HG03135 (cell line): Measurements from ENCODE around the gene TMEM109.
A peak's percentile ranks its signal among the peaks of the same experiment; 100 is the strongest.
"Not testable (repeated sequence)": the region's sequence is repeated elsewhere in the genome, so short reads cannot be mapped to it uniquely, and the experiment has no call there.

ENCODE experiments used
- ATAC-seq: cut with Tn5 transposase; IDR thresholded peaks from one replicate; pipeline ENCODE4 v1.9.1; 2021; ENCODE audit warnings: mild to moderate bottlenecking, moderate library complexity; ENCODE audit not compliant: unreplicated experiment

The TMEM109 gene

DNA sequence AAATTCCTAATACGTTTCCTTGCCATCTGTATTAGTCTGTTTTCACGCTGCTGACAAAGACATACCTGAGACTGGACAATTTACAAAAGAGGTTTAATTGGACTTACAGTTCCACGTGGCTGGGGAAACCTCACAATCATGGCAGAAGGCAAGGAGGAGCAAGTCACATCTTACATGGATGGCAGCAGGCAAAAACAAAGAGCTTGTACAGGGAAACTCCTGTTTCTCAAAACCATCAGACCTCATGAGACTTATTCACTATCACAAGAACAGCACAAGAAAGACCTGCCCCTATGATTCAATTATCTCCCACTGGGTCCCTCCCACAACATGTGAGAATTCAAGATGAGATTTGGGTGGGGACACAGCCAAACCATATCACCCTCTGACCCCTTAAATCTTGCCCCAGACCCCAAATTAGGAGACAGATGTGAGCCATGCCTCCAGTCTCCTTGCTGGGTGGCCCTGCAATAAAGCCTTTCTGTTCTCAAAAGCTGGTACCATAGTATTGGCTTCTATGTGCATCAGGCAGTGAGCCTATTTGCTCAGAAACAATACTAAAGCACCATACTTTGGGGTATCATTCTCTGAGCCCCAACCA is 4.2 kb upstream of the TMEM109 start:
- not testable (repeated sequence) for ATAC-seq

DNA sequence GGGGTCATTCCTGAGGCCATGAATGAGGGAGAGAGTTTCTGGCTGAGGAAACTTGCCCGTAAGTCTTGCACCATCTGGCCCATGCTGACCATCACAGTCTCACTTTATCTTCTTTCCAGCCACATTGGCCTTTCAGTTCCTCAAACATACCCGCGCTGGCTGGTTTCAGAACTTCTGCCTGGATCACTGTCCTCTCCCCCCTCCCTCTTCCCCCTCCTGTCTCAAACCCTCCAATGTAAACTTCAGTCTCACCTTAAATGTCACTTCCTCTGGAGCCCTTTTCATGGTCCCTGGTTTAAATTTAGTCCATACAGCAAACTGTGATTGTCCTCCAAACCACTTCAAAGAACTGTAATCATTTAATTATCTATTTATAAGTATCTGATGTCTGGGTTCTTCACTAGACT is 3.7 kb upstream of the TMEM109 start:
- ATAC-seq: peak; percentile 41

DNA sequence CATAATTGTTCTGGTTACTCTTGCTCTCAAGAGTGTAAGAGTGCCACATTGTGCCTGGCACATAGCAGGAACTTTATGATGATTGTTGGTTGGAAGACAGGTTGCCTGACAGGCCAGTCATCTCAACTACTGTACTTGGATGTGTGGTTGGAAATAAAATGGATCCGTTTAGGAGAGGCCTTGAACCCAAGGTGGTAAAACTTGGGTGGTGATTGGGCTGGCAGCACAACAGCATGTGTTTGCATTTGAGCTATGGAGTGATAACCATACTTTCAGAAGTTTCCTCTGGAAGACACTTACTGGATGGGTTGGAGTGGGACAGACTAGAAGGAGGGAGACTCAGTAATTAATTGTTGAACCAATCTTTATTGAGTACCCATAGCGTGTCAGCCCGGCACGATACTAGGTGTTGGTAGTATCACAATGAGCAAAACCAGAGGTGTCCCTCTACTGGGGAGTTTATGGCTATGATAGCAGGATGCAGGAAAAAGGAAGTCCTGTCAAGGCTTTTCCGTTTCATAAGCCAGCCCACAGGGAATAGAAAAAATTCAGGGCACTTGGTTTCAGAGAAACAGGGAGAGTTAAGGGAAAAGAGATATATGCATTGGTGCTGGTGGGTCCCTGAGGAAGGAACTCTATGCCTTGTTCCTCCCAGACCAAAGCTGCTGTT is 3.1 kb upstream of the TMEM109 start:
- no peak for ATAC-seq

DNA sequence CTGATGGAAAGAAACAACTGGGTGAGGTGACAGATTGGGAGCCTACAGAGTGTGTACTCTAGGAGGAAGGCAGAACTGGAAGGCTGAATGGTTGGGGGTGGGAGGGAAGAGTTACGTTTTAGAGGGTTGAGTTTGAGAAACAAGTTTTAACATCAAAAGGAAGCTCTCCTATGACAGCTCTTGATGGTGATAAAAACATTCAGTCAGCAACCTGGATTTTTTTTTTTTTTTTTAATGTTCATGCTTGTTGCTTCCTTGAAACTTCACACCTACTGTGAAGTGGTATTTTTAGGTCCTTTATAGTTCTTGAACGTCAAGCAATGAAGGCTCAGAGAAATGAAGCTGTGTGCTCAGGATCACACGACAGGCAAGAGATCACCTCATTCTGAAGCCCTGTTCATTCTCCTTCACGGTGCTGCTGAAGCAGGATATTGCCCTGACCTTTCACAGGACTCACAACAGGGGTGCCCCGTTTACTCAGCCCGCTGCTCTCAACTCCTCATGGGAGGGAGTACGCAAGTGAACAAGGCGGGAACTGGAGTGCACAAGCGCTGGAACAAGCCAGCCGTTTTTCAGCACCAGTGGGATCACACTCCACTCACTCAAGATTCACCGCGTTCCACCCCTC is 1.6 kb upstream of the TMEM109 start:
- ATAC-seq: no peak

DNA sequence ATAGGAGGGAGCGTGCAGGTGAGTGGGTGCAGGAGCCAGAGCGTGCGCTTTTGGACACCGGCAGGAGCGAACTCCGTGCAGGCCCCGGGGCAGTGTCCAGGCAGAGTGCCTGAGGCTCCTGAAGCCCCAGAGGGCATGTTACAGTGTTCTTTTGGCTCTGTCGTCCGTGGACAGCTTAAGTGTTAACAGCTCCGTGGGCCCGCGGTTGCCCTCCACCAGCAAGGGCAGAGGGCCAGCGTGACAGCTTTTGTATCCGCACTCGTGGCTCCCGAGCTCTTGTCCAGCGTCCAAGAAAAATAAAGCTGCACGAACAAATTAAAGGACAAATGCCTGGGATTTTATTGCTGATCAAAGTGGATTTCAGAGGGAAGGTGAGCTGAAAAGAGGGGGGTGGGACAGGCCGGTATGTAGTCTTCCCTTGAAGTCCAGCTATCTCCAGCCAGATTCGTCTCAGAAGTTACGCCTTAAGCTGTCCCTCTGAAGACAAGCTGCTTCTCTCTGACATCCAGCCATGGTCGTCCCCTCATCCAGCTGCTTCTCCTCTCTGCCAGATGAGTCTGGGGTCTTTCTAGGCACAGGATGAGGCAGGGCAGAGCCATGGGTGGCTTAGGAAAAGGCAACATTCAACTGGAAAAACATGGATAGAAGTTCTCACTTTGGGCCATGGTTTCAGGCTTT is 968 bp upstream of the TMEM109 start:
- no peak for ATAC-seq

DNA sequence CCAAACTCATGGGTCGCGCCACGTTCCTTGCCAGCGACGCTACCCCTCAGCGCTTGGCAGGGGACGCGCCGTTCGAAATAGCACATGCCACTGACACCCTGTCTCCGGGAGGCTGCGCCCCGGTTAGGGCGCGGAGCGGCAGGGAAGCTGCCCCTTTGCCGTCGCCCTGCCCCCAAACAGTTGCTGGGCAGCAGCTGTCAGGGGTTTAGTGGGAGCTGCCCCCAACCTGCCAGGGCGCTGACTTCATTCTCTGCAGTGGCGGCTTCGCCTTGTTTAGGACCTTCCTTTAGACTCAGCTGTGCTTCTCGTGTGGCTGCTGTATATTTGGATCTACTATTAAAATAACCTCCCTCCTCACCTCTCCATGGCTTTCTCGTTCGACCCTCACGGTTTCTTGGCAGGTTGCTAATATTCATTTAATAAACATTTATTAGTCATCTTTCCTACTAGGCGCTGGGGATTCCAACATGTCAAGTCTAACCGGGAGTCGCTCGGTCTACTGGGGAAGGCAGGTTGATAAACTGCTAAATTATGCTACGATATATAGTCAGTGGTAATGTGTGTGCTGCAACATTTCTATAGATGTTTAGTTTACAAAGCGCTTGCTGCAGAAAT is 782 bp downstream of the TMEM109 start:
- ATAC-seq: peak; percentile 1

DNA sequence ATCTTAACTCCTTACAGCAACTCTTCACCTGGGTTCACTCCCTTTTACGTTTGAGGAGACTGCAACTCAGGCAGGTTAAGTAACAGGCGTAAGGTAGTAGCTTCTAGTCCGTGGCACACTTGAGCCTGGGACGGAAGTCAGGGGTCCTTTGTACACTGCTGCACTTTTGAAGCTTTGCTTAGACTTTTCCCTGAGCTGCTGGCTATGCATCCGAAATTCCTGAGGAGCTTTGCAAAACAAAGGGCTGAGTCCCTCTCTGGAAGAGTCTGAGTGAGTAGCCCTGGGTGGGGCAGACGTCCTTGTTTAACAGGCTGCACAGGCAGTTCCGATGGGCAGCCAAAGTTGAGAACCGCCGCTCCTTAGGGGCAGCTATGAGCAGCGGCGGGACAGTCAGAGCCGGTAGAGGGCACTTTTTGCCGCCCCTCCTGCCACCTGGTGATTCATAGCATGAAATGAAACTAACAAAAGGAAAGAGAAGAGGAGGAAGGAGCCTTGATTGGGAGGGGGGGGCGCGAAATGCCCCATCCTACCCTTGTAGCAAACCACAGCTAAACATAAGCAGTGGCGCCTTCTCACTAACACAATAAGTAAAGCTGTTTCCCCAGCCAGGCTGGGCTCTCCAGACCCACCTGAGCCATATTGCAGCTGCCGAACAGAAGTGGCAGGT is 1.4 kb downstream of the TMEM109 start:
- peak; percentile 38 for ATAC-seq

DNA sequence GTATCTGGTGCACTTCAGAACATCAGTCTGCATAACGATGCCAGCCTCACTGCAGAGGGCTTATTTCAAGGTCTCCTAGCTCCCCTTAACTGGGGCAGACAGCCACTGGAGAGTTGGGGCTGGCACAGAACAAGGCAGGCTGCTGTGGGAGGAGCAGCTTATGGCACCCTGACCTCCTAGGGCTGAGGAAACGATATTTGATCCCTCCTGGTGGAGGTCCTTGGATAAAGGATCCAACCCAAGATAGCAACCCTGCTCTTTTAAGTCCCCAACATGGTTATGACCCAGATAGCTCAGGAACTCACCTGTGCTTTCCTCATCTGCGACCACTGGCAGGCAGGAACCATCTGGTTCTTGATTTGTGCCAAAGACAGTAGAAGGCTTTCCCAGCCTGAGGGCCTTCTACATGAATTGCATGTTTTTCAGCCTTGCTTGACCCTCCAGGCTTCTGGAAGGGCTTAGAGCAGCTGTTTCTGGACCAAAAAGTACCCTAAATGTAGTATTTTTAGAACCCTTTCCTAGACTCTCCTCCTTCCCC is 2.8 kb downstream of the TMEM109 start:
- ATAC-seq: no peak

DNA sequence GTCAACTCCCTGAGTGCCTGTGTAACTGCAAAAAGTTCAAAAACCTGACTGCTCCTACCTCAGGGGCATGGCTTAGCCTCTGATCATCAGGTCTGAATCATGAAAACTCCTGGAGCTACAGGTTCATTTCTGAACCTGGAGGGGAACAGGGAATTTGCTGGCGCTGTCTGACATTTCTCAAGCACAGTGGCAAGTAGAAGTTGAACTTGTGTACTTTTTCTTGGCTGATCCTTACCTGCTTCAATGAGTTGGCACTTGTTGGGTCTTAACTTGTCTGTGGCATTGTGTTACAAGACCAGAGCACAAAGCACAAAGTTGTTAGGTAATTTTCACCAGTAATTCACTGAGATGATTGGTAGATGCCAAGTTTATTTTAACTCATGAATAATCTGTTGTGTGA is 3.3 kb downstream of the TMEM109 start:
- ATAC-seq: no peak

DNA sequence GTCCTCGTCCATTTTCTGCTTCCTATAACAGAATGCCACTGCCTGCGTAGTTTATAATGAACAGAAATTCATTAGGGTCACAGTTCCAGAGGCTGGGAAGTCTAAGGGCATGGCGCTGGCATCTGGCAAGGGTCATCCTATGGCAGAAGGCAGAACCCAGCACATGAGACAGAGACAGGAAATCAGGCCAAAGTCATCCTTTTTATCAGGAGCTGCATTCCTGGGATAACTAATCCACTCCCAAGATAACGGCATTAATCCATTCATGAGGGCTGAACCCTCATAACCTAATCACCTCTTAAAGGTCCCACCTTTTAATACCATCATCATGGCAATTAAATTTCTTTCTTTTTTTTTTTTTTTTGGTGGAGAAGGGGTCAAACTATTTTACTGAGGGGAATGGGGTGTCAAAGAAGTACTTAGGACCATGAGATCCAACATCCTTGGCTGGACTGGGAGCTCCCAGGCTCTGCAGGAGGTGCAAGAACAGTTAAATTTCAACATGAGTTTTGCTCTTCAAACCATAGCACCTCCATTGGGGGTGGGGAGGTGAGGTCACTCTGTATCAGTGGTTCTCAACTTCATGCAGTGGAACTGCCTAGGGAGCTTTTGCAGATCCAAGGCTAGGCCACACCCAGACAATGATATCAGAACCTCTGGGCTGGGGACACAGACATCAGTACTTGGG is 4.4 kb downstream of the TMEM109 start:
- ATAC-seq: no peak

DNA sequence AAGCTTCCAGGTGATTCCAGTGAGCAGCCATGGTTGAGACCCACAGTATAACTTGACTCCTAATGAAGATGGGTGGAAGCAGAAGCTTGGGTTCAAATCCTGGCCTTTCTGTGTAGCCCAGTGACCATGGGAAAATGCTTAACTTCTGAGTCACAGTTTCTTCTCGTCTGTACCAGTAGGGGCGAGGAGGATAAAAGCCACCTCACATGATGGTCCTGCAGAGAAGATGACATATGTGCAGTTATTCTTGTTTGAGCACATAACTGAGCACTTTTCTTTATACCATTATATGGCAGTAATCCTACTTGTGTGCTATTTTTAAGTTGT is 4.9 kb downstream of the TMEM109 start:
- no peak for ATAC-seq

DNA sequence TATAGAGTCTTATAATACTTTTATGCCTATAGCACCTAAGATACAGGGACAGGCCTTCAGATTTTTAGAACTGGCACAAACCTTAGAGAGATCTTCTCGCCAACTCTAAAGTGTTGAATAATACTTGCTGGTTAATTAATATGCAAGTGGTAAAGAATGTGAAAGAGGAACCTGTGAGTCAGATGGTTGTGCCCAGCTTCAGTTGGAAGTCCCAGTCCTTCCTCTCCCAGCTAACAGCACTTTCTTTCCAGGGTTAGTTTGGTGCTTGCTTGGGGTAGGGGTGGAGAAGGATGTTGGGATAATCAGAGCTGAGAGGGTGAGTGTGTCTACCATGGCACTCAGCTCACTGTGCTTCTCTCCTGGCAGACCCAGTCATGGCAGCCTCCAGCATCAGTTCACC is 5.4 kb downstream of the TMEM109 start:
- ATAC-seq: no peak

DNA sequence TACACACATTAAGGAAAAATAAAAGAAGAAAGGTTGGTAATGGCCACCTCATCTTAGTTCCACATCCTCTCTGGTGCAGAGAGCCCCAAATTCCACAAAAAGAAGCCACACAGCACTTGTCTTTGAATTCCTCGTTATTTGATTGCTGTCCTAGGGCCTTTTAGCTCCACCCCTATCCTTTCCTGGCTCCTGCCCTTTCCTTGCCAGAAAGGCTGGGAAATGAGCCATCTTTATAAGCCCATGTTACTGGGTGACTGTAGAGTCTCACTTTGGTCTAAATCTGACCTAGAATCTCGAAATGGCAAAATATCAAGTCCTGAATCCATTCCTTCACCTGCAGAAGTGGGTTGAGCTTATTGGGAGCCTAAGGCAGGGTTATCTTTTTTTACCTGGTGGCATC is 6.0 kb downstream of the TMEM109 start:
- no peak for ATAC-seq

DNA sequence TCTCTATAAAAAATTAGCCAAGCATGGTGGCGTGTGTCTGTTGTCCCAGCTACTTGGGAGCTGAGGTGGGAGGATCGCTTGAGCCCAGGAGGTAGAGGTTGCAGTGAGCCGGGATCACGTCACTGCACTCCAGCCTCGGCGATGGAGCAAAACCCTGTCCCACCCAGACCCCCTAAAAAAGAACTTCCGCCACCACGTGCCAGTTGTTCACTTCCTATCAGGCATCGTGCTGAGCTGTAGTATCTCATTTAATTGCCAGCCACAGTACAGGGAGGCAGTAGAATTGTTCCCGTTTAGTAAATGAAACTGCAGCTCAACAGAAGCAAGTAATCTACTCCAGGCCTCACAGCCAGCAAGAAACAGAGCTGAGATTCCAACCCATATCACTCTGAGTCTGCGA is 7.3 kb downstream of the TMEM109 start:
- no peak for ATAC-seq

DNA sequence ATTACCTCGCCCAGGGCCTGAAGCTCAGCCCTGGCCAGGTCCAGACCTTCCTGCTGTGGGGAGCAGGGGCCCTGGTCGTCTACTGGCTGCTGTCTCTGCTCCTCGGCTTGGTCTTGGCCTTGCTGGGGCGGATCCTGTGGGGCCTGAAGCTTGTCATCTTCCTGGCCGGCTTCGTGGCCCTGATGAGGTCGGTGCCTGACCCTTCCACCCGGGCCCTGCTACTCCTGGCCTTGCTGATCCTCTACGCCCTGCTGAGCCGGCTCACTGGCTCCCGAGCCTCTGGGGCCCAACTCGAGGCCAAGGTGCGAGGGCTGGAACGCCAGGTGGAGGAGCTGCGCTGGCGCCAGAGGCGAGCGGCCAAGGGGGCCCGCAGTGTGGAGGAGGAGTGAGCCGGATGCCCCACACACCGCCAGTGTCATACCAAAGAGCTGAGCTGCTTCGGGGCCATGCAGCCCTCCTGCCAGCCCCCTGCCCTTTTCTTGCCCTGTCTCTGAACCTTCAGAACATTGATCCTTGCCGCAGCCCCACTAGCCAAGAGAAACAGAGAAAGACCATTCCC is 7.9 kb downstream of the TMEM109 start:
- no peak for ATAC-seq

DNA sequence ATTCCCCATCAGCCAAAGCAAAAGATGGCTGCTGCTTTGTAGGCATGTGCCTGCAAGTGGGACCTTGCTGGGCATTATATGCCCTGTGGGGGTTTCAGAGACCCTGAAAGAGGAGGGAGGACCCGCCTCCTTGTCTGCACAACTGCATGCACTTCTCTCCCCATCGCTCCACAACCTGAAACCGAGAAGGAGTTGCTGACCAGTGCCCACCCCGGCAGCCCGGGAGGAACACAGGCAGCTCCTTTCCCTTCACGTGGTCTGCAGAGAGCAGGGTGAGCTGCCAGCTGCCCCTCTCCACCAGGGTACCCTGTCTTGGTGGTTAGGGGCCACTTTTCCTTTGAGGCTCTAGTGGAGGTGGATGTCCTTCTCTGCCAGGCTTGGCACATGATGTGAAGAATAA is 8.9 kb downstream of the TMEM109 start:
- ATAC-seq: no peak

DNA sequence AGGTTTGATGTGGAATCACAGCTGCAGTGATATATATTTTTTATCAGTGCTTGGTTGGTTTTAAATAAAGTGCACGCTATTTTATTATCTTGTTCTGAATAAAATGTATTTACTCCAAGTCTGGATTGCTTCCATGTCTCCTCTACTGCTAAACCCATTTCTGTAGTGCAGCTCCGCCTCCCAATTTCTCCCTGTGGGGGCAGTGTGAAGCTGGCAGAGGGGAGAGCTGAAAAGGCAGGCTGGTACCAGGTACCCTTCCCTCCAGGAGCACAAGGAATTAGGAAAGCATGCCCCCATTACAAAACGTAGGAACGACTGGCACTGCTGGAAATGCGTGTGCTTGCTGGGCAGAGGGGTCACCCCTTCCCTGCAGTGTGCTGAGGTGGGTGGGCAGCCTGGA is 9.4 kb downstream of the TMEM109 start:
- no peak for ATAC-seq

DNA sequence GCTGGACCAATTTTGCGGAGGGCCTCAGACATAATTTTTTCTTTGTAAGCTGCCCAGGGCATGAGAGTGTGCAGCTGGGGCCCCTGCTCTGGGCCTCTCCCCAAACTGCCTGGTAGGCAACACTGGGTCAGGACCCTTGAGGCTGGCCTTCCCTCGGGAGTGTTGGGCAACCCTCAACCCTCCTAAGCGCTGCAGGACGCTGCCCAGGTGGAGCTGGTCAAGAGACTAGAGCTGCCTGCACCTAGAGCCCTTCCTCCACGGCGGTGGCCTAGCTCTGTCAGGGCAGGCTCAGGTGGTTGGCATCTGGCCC is 9.8 kb downstream of the TMEM109 start:
- no peak for ATAC-seq

DNA sequence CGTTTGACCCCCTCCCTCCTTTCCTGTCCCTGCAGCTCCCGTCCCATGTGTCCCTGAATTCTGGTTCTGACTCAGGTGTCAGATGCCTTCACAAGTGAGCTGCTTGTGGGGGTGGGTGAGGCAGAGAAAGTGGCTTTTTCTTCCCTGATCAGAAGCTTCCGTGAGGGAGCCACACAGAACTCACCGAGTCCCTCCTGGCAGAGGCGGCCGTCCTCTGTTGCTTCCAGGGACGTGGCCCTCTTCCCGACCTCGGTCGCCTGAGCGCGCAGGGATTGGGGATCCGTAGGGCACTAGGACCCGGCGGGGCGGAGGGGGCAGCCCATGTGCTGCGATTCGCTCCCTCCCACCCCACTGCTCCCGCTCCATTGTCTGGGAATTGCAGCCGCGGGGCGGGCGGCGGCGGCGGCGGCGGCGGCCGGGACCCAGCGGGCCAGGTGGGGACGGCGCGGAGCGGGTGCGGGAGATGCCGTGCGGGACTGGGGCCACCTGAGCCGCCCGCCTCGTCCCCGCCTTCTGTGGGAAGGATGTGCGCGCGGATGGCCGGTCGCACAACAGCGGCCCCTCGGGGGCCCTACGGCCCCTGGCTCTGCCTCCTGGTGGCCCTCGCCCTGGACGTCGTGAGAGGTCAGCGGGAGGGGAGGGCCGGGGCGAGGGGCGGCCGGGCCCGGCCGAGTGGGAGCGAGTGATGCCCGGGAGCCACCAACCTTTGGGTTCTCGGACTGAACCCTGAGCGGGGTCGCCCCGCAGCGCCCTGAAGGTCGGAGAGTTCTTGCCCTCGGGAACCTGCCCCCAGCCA is 10.3 kb downstream of the TMEM109 start, which contains the start of gene TMEM132A:
Gene TMEM132A (plus strand): TSS at position 351 of the 796 bp plus-strand sequence. CDS start 174 bp downstream, at position 525.
- ATAC-seq: no peak
